Islet of Langerhans (tissue), 1 donor: ENCODE measurements around the gene FKBP1A.

Source experiments
- FAIRE-seq: peaks from one replicate; lab custom pipeline; 2011; peaks lifted over from hg19 to GRCh38; lab: Jason Lieb, UNC

FKBP1A gene

DNA sequence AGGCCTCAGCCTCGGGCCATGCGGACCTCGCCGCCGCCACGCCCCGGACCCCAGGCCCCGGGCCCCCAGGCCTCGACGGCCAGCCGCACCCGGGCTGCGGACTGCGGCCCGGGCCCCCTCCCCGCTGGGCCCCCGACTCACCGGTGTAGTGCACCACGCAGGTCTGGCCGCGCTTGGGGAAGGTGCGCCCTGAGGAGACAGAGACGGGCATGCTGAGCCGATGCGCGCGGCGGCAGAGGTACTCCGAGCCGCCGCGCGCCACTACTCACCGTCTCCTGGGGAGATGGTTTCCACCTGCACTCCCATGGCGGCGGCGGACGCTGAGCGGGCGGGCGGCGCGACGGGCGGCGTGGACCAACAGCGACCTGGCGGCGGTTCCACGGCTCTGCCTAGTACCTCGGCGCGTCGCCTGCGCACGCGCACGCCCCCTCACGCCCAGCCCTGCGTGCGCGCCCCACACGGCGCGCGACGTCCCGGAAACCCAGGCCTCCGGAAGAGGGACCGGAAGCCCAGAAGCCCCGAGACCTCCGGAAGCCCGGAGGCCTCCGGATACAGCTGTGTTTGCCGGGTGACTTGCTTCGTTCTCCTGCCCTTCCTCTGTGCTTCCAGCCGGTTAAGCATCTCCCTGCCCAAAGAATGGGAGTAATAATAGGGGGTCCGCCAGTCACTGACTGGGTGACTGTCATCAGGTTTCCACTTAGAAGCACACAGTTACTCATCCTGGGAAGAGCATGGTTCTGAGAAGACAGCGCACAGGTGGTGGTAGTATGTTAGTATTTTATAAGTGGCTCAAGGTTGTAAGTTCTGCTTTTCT, at the start of gene FKBP1A:
Gene FKBP1A, minus strand, starts transcription at position 362 of the 814 bp plus-strand sequence. Its CDS starts 56 bp downstream, at position 306.
- FAIRE-seq, result no peak

DNA sequence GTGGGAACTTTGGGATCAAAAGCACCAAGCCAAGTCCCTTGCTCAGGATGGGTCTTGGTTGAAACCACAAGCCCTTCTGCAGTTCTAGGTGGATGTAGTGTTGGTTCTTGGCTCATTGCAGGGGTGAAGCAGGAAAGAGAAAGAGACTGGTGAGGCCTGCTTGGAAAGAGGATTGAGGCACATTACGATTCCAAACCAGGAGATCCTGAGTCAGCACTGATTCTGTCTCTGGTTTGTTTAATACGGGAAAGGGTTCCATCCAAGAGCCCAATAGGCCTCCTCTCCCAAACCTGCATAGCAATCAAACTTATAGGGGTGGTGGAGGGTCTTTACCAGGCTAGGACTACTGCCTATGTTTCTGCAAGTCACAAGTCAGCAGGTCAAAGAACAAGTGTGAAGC, 49.5 kb upstream of the FKBP1A start:
- no peak for FAIRE-seq

DNA sequence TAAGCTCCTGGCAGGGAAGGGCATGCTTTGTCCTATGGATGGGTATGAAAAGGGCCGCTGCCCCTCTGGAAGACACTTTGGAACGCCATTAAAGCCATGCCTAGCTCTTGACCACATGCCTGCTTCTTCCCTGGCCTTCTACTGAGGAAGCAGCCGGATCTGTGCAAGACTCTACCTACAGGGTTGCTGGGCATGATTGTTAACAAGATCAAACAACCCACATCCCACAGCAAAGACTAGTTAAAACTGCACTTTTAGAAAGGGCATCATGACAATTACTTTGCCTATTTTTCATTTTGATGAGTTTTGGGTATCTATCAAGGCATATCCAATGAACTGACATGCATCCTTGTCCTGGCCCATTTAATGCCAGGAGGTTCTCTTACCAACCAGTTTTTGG, 48.3 kb upstream of the FKBP1A start:
- no peak for FAIRE-seq

DNA sequence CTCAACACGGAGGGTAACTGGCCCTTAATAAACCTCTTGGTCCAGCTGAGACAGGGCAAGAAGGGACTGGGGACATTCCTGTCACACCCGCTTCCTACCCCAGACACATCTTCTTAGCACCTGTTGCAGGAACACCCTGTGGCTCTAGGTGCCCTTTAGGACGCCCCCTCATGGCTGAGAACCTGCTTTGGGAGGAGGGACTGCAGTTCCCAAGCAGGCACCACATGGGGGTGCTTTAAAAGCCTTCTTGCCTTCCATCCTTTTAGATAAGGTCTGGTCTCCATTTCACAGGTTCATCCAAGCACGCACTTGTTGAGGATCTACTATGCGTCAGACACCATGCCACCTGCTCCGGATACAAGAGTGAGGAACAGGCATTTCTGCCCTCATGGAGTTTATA, 47.2 kb upstream of the FKBP1A start:
- no peak for FAIRE-seq

DNA sequence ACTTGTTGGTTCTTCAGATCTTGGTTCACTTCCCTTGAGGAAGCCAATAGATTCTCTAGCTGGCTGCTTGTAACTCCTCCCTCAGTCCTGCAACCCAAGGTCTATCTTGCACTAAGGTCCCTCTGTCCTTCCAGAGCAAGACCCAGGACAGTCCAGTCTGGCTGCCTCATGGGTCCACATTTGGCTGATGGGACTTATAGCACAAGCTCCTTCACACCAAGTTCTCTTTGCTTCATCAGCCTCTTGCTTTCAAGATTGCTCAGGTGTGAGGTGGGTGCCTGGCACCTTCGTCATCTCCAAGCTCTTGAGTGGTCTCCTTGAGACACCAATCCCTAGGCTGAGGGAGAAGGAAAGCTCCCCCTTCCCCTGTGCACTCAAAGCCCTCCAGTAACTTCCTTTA, 45.5 kb upstream of the FKBP1A start:
- no peak for FAIRE-seq

DNA sequence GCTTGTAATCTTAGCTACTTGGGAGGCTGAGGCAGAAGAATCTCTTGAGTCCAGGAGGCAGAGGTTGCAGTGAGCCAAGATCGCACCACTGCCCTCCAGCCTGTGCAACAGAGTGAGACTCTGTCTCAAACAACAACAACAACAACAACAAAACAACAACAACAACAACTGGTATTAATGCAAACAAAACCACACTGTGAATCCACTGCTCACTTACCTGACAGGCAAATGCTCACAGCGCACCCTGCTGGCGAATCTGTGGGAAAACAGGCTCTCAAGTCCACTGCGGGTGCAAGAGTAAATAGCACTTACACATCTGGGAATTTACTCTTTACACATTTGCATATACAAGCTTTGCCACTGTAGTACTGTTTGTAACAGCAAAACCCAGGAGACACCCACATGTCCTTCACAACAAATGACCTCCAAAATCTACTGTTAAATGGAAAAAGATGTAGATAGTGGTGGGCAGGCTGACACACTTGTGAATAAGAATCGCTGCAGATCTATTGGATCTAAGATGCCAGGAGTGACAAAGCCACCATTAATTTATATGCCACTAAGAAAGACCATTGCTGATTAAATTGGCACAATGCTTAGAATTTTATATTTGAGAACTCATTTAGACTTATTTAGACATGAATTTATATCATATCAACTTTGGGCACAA, 44.5 kb upstream of the FKBP1A start:
- peak; percentile 24 for FAIRE-seq

DNA sequence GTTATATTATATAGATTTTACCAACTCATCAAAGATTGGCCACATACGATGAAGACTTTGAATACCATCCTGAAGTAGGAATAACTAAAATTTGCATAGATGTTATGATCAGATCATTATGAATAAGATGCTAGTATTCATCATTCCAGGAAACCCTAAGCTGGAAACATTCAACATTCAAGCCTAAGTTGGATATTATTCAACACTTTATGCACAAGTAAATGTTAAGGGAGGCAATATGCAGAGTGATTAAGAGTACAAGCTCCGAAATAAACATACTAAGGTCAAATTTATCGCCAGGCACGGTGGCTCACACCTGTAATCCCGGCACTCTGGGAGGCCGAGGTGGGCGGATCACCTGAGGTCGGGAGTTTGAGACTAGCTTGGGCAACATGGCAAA, 43.4 kb upstream of the FKBP1A start:
- no peak for FAIRE-seq

DNA sequence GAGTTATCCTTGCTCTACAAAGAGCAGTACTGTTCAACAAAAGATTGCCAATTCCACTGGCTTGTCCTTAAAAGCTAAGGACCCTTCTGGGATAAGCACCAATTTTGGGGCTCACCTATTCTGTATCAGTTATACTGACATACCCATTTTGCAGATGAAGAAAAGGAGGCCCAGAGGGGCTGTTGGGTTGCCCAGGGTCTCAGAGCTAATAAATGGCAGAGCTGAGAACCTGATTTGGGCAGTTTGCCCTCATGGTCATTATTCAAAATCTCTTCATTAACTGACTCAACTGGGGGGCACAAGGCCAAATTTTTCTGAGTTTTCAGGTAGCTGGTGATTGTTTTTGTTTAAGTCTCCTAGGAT, 42.5 kb upstream of the FKBP1A start:
- no peak for FAIRE-seq

DNA sequence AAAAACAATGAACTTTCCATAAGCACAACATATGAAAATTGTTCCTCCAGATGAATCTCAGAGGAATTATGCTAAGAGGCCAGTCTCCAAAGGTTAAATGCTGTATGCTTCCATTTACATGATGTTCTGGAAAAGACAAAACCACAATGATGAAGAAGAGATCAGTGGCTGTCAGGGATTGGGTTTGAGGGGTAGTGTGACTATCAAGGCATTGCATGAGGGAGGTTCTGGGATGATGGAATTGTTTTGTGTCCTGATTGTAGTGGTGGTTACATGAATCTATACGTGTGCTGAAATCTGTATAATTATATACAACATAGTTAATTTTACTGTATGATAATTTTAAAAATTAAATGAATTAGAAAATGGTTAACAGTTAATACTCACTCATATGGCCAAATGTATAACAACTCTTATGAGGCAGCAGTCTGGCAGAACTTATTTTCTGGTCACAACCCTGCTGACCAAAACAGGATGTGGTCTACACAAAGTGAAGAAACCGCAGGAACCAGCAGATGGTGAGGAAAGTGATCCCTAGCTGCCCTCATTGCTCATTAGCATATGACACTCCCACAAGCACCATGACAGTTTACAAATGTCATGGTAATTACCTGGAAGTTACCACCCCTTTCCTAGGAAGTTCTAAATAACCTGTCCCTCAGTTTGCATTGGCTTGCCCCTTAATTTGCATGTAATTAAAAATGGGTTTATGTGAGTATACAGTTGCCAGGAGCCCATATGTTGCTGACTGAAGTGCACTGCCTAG, 41.9 kb upstream of the FKBP1A start:
- FAIRE-seq, result no peak

DNA sequence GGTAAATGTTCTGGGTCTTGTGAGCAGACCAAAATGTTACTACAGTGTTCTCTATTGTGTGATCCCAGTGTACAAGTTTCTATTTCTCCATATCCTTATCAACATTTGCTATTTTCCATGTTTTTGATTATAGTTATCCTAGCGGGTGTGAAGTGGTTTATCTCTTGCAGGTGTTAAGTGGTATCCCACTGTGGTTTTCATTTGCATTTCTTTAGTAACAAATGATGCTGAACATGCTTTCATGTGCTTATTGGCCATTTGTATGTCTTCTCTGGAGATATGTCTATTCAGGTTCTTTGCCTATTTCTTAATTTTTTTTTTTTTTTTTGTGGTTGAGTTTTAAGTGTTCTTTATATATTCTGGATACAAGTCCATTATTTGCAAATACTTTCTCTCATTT, 38.3 kb upstream of the FKBP1A start:
- no peak for FAIRE-seq

DNA sequence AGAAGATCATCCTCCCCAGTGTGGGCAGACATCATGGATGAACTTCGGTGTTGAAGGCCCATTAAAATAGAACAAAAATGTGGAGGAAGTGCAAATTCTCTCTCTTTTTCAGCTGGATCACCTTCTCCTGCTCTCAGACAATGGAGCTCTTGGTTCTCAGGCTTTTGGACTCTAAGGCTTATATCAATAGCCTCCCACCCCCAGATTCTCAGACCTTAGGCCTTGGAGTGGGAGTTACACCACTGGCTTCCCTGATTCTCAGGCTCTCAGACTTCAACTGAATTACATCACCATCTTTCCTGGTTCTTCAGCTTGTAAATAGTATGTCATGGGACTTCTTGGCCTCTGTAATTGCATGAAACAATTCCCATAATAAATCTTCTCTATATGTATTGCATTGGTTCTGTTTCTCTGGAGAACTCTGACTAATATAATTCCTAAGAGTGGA, 37.2 kb upstream of the FKBP1A start:
- no peak for FAIRE-seq

DNA sequence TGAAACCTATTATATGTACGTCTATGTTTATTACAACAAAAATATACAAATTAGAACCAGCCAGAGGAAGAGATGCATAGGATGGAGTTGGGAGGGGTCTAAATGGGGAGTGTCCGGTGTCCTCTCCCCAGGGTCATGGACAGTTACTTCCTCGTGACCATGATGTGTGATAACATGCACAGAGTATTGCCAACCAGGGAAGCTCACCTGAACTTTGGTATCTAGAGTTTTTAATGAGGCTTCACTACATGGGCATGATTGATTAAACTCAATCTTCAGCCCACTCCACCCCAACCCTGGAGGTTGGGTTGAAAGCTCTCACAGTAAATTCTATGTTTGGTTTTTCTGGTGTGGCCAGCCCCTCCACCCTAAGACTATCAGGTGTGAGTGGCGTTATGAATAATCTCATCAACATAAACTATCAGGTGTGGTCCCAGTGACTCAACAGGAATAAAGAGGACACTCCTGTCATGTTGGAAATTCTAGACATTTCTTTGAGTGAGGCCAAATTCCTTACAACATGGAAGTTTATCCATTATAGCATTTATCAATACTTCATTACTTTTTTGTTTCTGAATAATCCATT, 36.4 kb upstream of the FKBP1A start:
- FAIRE-seq, result no peak

DNA sequence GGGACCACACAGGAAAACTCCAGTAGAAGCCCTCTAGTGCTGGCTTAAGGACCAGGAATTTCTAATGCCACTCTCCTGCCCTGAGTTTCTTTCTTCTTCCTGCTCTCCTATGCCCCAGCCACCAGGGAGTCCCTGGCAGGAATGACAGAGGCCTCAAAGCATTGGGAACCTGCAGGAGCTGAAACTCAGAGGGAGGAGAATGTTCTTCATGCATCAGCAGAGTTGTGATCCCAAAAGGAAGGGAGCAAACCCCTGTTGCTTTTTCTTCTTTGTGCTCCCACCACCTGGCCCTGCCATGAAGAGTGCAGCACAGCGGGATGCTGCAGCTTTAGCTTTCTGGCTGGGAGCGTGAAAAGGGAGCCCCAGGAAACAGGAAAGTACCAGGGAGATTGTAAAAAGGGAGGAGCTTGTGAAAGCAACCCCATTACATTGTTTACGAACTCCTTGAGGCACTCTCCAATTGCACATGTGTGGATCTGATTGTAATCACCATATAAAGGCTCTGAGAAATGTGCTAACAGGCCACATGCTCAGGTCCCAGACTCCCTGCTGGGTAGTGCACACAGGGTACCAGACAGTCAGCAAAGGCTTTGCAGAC, 34.7 kb upstream of the FKBP1A start:
- FAIRE-seq, result no peak

DNA sequence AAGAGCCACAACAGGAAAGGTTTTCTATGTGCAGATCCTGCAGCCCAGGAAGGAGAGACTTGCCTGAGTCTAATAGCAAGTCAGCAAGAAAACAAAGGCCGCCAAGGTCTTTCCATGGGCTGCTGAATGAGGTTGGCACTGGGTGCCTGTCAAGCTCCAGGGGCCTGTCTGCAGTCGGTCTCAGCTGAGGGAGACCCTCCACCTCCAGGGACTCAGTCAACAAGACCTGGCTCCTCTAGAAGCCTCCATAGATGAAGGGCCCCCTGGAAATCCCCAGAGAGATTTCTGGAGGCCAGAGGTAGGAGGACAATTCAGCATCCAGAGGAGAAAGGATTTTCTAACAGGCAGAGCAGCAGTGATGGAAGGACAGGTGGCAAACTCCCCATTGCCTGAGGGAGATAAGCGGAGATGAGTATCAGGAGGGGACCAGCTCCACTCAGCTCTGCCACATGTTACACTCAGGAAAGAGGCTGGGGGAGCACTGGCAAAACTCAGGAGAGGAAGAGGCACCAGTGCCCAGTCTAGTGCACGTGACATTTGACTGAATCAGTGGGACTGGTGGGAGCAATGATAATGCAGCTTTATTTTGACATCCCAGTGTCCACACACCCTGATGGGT, 33.5 kb upstream of the FKBP1A start:
- FAIRE-seq, result no peak

DNA sequence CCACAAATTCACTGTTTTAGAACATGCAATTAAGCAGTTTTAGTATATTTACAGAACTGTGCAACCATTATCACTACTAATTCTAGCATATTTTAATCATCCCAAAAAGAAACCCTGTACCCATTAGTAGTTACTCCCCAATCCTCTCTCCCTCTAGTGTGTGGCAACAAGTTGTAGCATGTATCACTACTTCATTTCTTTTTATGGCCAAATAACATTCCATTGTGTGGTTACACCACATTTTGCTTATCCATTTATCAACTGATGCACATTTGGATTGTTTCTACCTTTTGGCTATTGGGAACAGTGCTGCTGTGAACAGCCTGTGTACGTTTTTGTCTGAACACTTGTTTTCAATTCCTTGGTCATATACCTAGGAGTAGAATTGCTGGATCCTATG, 31.5 kb upstream of the FKBP1A start:
- FAIRE-seq, result no peak

DNA sequence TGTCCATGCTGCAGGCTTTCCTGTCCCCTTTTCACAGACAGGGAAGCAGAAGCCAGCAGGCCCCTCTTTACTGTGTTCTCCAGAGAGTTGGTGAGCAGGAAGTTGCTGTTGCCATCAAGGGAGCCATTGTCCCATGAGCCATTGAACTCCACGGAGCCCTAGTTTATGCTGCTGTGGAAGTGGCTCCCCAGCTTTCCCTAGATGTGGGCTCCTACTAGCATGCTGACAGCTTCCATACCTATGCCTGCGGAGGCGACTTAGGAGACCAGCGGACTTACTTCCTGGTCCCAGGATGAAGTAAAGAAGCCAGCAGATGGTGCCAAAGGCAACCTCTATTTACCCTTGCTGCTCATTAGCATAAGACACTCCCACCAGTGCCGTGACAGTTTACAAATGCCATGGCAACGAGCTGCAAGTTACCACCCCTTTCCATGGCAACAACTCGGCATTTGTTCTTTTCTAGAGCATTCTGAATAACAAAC, 30.8 kb upstream of the FKBP1A start:
- FAIRE-seq, result no peak

DNA sequence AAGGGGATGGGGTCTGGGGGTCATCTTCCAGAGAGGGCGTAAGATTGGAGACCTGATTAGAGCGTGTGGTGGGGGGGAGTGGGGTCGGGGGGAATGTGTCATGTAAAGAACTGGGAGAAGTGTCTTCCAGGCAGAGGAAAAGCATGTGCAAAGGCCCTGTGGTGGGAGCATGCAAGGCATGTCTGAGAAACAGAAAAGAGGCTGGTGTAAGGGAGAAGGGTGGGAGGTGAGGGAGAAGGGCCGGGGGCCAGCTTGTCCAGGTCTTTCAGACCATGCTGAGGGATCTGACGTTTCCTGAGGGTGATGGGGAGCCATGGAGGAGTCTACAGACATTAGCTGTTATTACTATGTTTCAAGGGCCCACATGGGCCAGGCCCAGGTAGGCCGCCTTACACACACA, 30.4 kb upstream of the FKBP1A start:
- FAIRE-seq, result no peak

DNA sequence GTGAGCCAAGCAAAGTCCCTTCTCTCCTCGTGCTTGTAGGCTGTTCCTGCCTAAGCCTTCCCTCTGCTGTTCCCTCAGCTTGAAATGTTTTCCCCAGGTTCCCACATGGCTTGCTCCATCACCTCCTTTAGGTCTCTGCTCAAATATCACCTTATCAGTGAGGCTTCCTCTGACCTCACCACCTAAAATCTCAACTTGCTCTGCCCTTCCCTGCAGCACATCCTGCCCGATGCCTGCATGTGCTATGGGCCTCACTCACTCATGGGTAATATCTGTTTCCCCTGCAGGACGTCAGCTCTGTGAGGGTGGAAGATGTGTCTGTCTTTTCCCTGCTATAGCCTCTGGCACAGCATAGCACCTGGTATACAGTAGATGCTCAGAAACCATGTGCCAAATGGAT, 29.9 kb upstream of the FKBP1A start:
- no peak for FAIRE-seq

DNA sequence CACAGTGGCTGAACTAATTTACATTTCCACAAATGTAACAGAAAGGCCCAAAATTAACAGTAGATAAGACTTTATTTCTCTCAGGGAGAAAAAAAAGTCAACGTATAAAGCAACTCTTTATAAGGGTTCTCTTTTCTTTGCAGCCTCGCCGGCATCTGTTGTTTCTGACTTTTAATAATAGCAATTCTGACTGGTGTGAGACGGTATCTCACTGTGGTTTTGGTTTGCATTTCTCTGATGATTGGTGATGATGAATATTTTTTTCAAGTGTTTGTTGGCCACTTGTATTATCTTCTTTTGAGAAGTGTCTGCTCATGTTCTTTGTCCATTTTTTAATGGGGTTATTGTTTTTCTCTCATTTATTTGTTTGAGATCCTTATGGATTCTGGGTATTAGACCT, 27.2 kb upstream of the FKBP1A start:
- no peak for FAIRE-seq

DNA sequence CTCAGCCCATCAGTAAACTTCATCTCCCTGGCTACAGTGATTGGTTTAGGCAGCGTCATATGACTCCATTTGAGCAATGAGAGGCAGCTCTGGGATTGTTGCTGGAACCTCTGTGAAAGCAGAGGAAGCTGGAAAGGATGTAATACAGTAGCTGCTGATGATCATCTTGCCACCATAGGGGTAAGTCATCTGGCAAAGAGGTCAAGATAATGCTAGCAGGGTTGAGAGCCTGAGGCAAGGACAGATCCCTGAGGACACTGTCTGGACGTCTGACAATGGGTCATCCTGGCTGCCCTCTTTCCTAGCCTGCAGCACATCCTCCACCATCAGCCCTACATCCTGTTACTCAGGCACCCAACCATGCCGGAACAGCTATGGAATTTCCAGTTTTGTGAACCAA, 25.5 kb upstream of the FKBP1A start:
- FAIRE-seq, result no peak

DNA sequence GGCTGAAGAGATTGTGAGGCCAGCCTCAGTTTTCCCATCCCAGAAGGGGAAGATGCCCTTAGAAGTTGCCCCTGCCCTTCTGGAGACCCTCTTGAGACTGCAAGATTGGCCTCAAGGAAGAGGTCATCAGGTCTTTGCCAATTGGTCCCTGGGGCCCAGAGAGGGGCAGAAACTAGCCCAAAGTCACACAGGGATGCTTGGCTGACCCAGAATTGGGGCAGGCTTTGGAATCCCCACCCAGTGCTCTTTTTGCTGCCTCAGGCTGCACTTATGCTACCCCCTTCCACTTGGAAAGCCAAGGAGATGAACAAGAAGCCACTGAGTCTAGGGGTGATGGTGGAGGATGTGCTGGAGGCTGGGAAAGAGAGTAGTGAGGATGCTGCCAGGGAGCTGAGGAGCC, 24.9 kb upstream of the FKBP1A start:
- FAIRE-seq, result no peak

DNA sequence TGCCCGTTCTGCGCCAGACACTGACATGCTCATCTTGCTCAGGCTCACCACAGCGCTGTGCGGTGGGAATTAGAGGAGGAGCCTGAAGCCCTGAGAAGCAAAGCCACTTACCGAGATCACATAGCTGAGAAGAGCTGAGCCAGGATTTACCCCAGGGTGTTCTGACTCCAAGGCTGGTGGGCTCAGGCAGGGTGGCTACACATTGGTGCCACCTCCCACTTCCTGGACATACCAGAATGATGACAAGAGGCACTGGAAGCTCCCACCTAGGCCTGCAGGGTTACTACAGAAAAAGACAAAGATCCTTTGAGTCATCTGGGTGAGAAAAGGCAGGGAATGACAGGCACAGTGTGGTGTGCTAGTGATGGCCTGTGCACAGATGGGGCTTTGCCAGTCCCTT, 24.4 kb upstream of the FKBP1A start:
- FAIRE-seq, result no peak
